ENCODE measurements around the gene RARS2. TPM values are rescaled to one million over a fixed set of nuclear protein-coding genes. Genes with fewer than 3 reads are reported as not detected.
"Not testable (repeated sequence)": the region's sequence is repeated elsewhere in the genome, so short reads cannot be mapped to it uniquely, and the experiment has no call there.

Gene RARS2
- total and polyA plus RNA-seq, 4 donors, result 23.5 to 38.2 (median 31.2) TPM

DNA sequence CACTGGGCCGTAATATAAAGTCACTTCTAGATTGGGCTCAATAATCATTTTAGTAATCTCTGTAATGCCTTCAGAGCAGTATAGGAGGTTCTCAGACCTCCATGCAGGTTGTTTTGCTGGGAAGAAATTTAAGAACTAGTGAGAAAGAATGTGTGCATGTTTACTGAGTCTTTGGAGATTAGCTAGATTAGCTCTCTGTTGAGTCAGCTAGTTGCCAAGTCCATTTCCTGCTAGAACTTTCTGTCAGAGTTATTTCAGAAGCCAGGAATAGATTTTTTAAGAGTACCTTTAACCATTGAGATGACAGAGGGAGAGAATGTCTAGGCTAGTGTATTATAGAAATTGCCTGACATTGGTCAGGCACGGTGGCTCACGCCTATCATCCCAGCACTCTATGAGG is 33.5 kb upstream of the RARS2 start:
- intact Hi-C loops (cut with DNase I), result no loop called here
- peak overlapping the region in 1 of 2 donors; percentile 48 for H3K27ac ChIP-seq (ENCODE audit: low read depth in 1 of 2, low read length in 2 of 2)
- DNase-seq (no peak), ATAC-seq (ENCODE audit: low FRiP score) (no peak)
- peaks cover 0 to 2% of the 10 kb centered on the region in 2 donors for H3K4me1 ChIP-seq (ENCODE audit: control insufficient read depth in 1 of 2, insufficient read depth in 2 of 2, low read length in 2 of 2)
- no peak overlapping the region for H3K4me3 ChIP-seq (ENCODE audit: low read length in 2 of 2)
- no peaks in the 10 kb centered on the region for H3K27me3 ChIP-seq (ENCODE audit: control insufficient read depth in 1 of 2, insufficient read depth in 2 of 2, low read length in 1 of 2)
- WGBS, 2 donors, result 43 to 58% methylated on average over 3 of the region's 3 CpGs
- peaks cover 0 to 1% of the 10 kb centered on the region in 2 donors for H3K36me3 ChIP-seq (ENCODE audit: control insufficient read depth in 1 of 2, insufficient read depth in 2 of 2, low read length in 1 of 2)
- no peaks in the 10 kb centered on the region for H3K9me3 ChIP-seq (ENCODE audit: control insufficient read depth, low read length)

DNA sequence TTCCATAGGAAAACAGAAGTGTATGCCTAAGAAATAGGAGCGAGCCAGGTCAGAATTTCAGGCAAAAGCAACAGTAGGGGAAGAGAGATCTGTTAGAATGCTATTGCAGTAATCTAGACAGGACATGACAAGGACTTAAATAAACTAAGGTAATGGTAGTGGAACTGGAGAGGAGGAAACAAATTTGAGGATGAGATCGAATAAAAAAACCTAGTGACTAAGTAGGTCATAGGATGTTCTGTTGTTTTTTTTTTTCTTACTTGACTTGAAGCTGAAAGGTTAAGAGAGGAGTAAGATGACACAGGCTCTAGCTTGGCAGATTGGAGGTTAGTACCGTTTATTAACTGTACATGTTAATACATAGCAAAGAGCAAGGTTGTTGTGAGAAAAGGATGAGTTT is 28.7 kb upstream of the RARS2 start:
- DNase-seq (no peak), ATAC-seq (ENCODE audit: low FRiP score) (no peak)
- no peaks in the 10 kb centered on the region for H3K27me3 ChIP-seq (ENCODE audit: control insufficient read depth in 1 of 2, insufficient read depth in 2 of 2, low read length in 1 of 2)
- H3K36me3 ChIP-seq (ENCODE audit: control insufficient read depth in 1 of 2, insufficient read depth in 2 of 2, low read length in 1 of 2), result peaks cover 0 to 3% of the 10 kb centered on the region in 2 donors
- no peaks in the 10 kb centered on the region for H3K9me3 ChIP-seq (ENCODE audit: control insufficient read depth, low read length)
- intact Hi-C loops (cut with DNase I), result no loop called here
- H3K4me1 ChIP-seq (ENCODE audit: control insufficient read depth in 1 of 2, insufficient read depth in 2 of 2, low read length in 2 of 2), result peaks cover 0 to 2% of the 10 kb centered on the region in 2 donors
- no peak overlapping the region for H3K4me3 ChIP-seq (ENCODE audit: low read length in 2 of 2)
- 90 to 94% methylated on average over 3 of the region's 3 CpGs for whole genome bisulfite sequencing, 2 donors
- no peak overlapping the region for H3K27ac ChIP-seq (ENCODE audit: low read depth in 1 of 2, low read length in 2 of 2)

DNA sequence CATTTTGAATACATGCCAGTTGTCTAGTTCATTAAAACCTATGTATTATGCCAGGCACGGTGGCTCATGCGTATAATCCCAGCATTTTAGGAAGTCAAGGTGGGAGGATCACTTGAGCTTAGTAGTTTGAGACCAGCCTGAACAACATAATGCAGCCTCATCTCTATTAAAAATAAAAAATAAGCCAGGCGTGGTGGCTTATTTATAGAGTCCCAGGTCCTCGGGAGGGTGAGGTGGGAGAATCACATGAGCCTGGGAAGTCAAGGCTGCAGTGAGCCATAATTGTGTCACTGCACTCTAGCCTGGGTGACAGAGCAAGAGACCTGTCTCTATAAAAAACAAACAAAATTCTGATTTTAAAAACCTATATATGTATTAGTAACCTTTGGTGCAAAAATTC is 27.6 kb upstream of the RARS2 start:
- no peak for ATAC-seq (ENCODE audit: low FRiP score)
- peaks cover 0 to 3% of the 10 kb centered on the region in 2 donors for H3K36me3 ChIP-seq (ENCODE audit: control insufficient read depth in 1 of 2, insufficient read depth in 2 of 2, low read length in 1 of 2)

DNA sequence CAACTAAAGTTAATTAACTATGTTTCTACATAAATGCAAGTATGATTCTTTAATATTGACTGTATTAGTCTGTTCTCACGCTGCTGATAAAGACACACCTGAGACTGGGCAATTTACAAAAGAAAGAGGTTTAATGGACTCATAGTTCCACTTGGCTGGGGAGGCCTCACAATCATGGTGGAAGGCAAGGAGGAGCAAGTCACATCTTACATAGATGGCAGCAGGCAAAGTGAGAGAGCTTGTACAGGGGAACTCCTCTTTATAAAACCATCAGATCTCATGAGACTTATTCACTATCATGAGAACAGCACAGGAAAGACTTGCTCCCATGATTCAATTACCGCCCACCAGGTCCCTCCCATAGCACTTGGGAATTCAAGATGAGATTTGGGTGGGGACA is 23.2 kb upstream of the RARS2 start:
- H3K9me3 ChIP-seq (ENCODE audit: control insufficient read depth, low read length); H3K4me1 ChIP-seq (ENCODE audit: control insufficient read depth in 1 of 2, insufficient read depth in 2 of 2, low read length in 2 of 2); H3K4me3 ChIP-seq (ENCODE audit: low read length in 2 of 2); DNase-seq; H3K36me3 ChIP-seq (ENCODE audit: control insufficient read depth in 1 of 2, insufficient read depth in 2 of 2, low read length in 1 of 2); ATAC-seq (ENCODE audit: low FRiP score); H3K27me3 ChIP-seq (ENCODE audit: control insufficient read depth in 1 of 2, insufficient read depth in 2 of 2, low read length in 1 of 2); intact Hi-C loops (cut with DNase I); H3K27ac ChIP-seq (ENCODE audit: low read depth in 1 of 2, low read length in 2 of 2): not testable (repeated sequence)
- 94 to 99% methylated on average over 2 of the region's 2 CpGs for WGBS, 2 donors

More for the DNA sequence above, 27.6 kb upstream of the RARS2 start:
- no peak overlapping the region for H3K27ac ChIP-seq (ENCODE audit: low read depth in 1 of 2, low read length in 2 of 2)
- intact Hi-C loops (cut with DNase I), result no loop called here
- no peak for DNase-seq
- H3K9me3 ChIP-seq (ENCODE audit: control insufficient read depth, low read length), result no peaks in the 10 kb centered on the region
- no peak overlapping the region for H3K4me3 ChIP-seq (ENCODE audit: low read length in 2 of 2)
- H3K27me3 ChIP-seq (ENCODE audit: control insufficient read depth in 1 of 2, insufficient read depth in 2 of 2, low read length in 1 of 2), result no peaks in the 10 kb centered on the region
- H3K4me1 ChIP-seq (ENCODE audit: control insufficient read depth in 1 of 2, insufficient read depth in 2 of 2, low read length in 2 of 2), result no peaks in the 10 kb centered on the region
- 88 to 92% methylated on average over 4 of the region's 4 CpGs for WGBS, 2 donors

DNA sequence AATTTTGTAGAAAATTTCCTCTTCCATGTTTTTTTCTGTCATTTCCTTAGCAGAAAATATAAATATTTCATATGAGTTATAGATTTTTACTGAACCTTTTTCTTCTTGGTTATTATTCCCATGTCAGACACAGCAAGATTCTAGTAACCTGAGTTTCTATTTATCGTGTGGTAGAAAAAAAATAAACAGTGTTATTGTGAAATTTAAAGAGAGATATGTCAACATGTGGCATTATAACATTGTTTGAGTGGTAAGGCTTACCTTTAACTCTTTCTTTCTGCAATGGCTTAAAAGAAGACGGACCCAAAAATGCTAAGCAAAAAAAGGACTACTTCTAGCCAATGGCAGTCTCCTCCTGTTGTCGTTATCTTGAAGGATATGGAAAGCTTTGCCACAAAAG is 19.0 kb upstream of the RARS2 start:
- no peaks in the 10 kb centered on the region for H3K27me3 ChIP-seq (ENCODE audit: control insufficient read depth in 1 of 2, insufficient read depth in 2 of 2, low read length in 1 of 2)
- H3K27ac ChIP-seq (ENCODE audit: low read depth in 1 of 2, low read length in 2 of 2), result no peak overlapping the region
- peaks cover 0 to 2% of the 10 kb centered on the region in 2 donors for H3K36me3 ChIP-seq (ENCODE audit: control insufficient read depth in 1 of 2, insufficient read depth in 2 of 2, low read length in 1 of 2)
- H3K4me1 ChIP-seq (ENCODE audit: control insufficient read depth in 1 of 2, insufficient read depth in 2 of 2, low read length in 2 of 2), result no peaks in the 10 kb centered on the region
- H3K9me3 ChIP-seq (ENCODE audit: control insufficient read depth, low read length), result no peaks in the 10 kb centered on the region
- H3K4me3 ChIP-seq (ENCODE audit: low read length in 2 of 2), result no peak overlapping the region
- intact Hi-C loops (cut with DNase I), result no loop called here
- DNase-seq, result no peak
- ATAC-seq (ENCODE audit: low FRiP score), result no peak
- 77 to 93% methylated on average over 3 of the region's 3 CpGs for whole genome bisulfite sequencing, 2 donors

DNA sequence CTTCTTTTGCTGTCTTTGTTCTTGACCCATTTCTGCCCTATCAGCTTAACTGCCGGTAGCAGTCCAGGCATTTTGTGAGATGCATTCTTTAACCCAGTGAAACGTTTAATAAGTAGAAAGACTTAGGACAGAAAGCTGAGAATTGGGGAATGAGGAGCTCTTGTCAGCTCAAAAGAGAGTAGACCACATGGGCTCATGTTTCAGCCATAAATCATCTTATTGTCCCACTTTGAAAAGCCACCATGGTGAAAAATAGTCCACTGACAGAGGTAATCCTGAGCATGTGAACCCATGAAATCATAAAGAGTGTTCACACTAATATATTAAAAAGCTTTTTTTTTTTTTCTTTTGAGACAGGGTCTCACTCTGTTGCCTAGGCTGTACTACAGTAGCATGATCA is 16.4 kb upstream of the RARS2 start:
- Histone ChIP-seq H3K27ac (ENCODE audit: low read depth in 1 of 2, low read length in 2 of 2) (no peak overlapping the region), H3K4me3 (ENCODE audit: low read length in 2 of 2) (no peak overlapping the region), H3K9me3 (ENCODE audit: control insufficient read depth, low read length) (no peaks in the 10 kb centered on the region), H3K27me3 (ENCODE audit: control insufficient read depth in 1 of 2, insufficient read depth in 2 of 2, low read length in 1 of 2) (no peaks in the 10 kb centered on the region), H3K4me1 (ENCODE audit: control insufficient read depth in 1 of 2, insufficient read depth in 2 of 2, low read length in 2 of 2) (no peaks in the 10 kb centered on the region), H3K36me3 (ENCODE audit: control insufficient read depth in 1 of 2, insufficient read depth in 2 of 2, low read length in 1 of 2) (peaks cover 0 to 5% of the 10 kb centered on the region in 2 donors)
- intact Hi-C loops (cut with DNase I), result no loop called here
- DNase-seq (no peak), ATAC-seq (ENCODE audit: low FRiP score) (no peak)
- 81 to 82% methylated on average over 2 of the region's 2 CpGs for WGBS, 2 donors

DNA sequence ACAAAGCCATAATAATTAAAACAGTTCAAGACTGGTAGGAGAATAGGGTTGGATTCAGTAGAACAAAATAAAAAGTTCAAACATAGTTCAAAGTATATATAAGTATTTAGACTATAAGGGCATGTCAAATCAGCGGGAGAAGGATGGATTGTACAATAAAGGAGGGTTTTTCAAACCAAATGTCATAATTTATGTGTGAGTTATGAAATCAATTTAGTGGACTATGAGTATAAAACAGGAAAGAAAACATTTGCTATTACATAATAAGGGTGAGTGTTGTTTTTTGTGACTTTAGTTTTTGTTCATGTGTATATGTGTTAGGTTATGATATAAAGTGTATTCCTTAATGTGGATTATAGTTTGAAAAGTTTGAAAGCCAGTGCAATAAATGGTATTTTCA is 10.8 kb upstream of the RARS2 start:
- H3K4me1 ChIP-seq (ENCODE audit: control insufficient read depth in 1 of 2, insufficient read depth in 2 of 2, low read length in 2 of 2), result no peaks in the 10 kb centered on the region

DNA sequence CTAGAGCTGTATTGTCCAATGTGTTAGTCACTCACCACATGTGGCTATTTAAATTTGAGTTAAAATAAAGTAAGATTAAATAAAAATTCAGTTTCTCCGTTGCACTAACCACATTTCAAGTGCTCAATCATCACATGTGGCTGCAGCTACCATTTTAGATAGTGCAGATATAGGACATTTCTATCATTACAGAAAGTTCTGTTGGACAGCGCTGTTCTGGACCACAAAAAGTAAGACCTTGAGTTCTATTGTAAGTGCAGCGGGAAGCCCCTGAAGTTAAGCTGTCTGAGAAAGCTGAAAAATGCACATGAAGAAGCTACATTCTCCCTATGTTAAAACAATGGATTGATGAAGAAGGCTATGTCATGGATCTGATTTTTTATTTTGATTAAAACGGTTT is 1.2 kb upstream of the RARS2 start:
- ATAC-seq (ENCODE audit: low FRiP score) (no peak), DNase-seq (no peak)
- 61 to 68% methylated on average over 4 of the region's 4 CpGs for WGBS, 2 donors
- intact Hi-C loops (cut with DNase I), result no loop called here
- H3K36me3 ChIP-seq (ENCODE audit: control insufficient read depth in 1 of 2, insufficient read depth in 2 of 2, low read length in 1 of 2), result no peaks in the 10 kb centered on the region
- H3K4me1 ChIP-seq (ENCODE audit: control insufficient read depth in 1 of 2, insufficient read depth in 2 of 2, low read length in 2 of 2), result peaks cover 2 to 14% of the 10 kb centered on the region in 2 donors
- H3K27me3 ChIP-seq (ENCODE audit: control insufficient read depth in 1 of 2, insufficient read depth in 2 of 2, low read length in 1 of 2), result no peaks in the 10 kb centered on the region
- H3K9me3 ChIP-seq (ENCODE audit: control insufficient read depth, low read length), result no peaks in the 10 kb centered on the region
- H3K4me3 ChIP-seq (ENCODE audit: low read length in 2 of 2), result peak overlapping the region; percentile 58 to 96
- H3K27ac ChIP-seq (ENCODE audit: low read depth in 1 of 2, low read length in 2 of 2), result no peak overlapping the region

More for the DNA sequence above, 10.8 kb upstream of the RARS2 start:
- intact Hi-C loops (cut with DNase I), result no loop called here
- H3K9me3 ChIP-seq (ENCODE audit: control insufficient read depth, low read length), result no peaks in the 10 kb centered on the region
- 83 to 91% methylated on average over 1 of the region's 1 CpG for WGBS, 2 donors
- H3K36me3 ChIP-seq (ENCODE audit: control insufficient read depth in 1 of 2, insufficient read depth in 2 of 2, low read length in 1 of 2), result peaks cover 0 to 2% of the 10 kb centered on the region in 2 donors
- H3K27me3 ChIP-seq (ENCODE audit: control insufficient read depth in 1 of 2, insufficient read depth in 2 of 2, low read length in 1 of 2), result no peaks in the 10 kb centered on the region
- DNase-seq (no peak), ATAC-seq (ENCODE audit: low FRiP score) (no peak)
- no peak overlapping the region for H3K4me3 ChIP-seq (ENCODE audit: low read length in 2 of 2)
- H3K27ac ChIP-seq (ENCODE audit: low read depth in 1 of 2, low read length in 2 of 2), result no peak overlapping the region

DNA sequence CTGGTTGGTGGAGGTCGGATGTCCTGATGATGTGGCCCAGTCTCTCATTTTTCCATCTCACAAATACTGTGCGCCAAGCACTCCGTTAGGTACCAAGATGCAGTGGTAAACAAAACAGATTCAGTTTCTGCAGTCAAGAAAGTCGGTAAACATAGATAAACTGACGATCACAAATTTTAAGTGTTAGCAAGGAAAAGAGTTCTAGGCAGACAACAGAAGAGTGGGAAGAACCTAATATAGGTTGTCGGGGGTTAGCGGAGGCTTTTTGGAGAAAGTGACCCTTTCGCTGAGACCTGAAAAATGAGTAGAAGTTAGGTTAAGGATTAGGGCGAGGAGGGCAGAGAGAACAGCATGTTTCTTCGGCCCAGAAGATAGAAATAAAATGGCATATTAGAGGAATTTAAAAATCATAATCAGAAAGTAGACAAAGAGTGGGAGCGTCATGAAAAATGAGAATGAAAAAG is 662 bp upstream of the RARS2 start:
- DNase-seq (no peak), ATAC-seq (ENCODE audit: low FRiP score) (no peak)
- intact Hi-C loops (cut with DNase I), result no loop called here
- Histone ChIP-seq H3K4me3 (ENCODE audit: low read length in 2 of 2) (peak overlapping the region; percentile 58 to 96), H3K27me3 (ENCODE audit: control insufficient read depth in 1 of 2, insufficient read depth in 2 of 2, low read length in 1 of 2) (no peaks in the 10 kb centered on the region), H3K4me1 (ENCODE audit: control insufficient read depth in 1 of 2, insufficient read depth in 2 of 2, low read length in 2 of 2) (peaks cover 2 to 14% of the 10 kb centered on the region in 2 donors), H3K36me3 (ENCODE audit: control insufficient read depth in 1 of 2, insufficient read depth in 2 of 2, low read length in 1 of 2) (no peaks in the 10 kb centered on the region), H3K27ac (ENCODE audit: low read depth in 1 of 2, low read length in 2 of 2) (peak overlapping the region in 1 of 2 donors; percentile 48), H3K9me3 (ENCODE audit: control insufficient read depth, low read length) (no peaks in the 10 kb centered on the region)
- WGBS, 2 donors, result 2% methylated on average over 11 of the region's 11 CpGs

All from aorta (tissue), 5 donors.